ENCODE data around the gene ENTHD1.

DNA sequence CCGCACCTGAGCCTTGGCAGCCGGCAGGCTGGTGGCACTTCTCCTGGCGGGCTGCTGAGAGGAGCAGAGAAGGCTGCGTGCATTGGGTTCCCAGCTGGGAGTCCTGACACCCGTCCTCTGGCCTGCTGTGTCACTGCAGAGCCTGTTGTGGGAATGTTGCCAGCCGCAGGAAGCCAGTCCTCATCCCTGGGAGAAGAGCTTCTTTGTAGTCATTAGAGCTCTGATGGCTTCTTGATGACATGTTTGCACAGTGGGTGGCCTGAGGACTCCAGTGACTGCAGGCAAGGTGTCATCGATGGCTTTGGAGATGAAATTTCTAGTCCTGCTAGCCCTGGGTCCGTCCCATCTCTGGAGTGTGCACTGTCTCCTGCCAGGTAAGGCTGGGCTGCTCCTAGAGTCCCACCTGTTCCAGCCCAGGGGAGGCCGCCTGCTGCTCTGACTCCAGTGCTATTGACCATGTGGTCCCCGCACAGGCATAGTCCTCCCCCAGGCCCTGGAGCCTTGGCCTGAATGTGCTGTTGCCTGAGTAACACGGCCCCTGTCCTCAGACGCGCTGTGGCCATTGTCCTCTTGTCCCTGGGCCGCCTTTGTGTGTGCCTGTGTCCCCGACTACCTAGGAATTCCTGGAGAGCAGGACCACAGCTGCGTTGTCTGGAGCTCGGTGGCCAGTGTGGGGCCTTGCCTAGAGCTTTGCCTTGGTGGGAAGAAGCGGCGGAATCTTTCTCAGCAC, 193.8 kb downstream of the ENTHD1 start:
- no peak for TF ChIP-seq EP300 (IDR thresholded peaks at IDR 0.05)
- TF ChIP-seq POLR2AphosphoS5 (IDR thresholded peaks at IDR 0.05): no peak
- TF ChIP-seq, protein P1, sequence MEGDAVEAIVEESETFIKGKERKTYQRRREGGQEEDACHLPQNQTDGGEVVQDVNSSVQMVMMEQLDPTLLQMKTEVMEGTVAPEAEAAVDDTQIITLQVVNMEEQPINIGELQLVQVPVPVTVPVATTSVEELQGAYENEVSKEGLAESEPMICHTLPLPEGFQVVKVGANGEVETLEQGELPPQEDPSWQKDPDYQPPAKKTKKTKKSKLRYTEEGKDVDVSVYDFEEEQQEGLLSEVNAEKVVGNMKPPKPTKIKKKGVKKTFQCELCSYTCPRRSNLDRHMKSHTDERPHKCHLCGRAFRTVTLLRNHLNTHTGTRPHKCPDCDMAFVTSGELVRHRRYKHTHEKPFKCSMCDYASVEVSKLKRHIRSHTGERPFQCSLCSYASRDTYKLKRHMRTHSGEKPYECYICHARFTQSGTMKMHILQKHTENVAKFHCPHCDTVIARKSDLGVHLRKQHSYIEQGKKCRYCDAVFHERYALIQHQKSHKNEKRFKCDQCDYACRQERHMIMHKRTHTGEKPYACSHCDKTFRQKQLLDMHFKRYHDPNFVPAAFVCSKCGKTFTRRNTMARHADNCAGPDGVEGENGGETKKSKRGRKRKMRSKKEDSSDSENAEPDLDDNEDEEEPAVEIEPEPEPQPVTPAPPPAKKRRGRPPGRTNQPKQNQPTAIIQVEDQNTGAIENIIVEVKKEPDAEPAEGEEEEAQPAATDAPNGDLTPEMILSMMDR (IDR thresholded peaks at IDR 0.05): no peak

Data from suprapubic skin (tissue), 4 donors.